Measurements from ENCODE around the gene OPHN1. TPM values are rescaled to one million over a fixed set of nuclear protein-coding genes. Genes with fewer than 3 reads are reported as not detected.
"Not testable (repeated sequence)": the region's sequence is repeated elsewhere in the genome, so short reads cannot be mapped to it uniquely, and the experiment has no call there.

Gene OPHN1
- total RNA-seq, 1 donor from 2014 or later, result 8.0 TPM

GRCh38 chrX:68429216-68429615, 4.1 kb downstream of the OPHN1 start:
- intact Hi-C loops (cut with DNase I), result no loop called here
- ATAC-seq, result no peak
- DNase-seq (ENCODE audit: missing footprints), result no peak

- intact Hi-C loops (cut with DNase I), result no loop called here
- DNase-seq (ENCODE audit: missing footprints) (no peak), ATAC-seq (no peak)
Observed at GRCh38 chrX:68428431-68428830, 4.9 kb downstream of the OPHN1 start.

- ATAC-seq (no peak), DNase-seq (ENCODE audit: missing footprints) (no peak)
- intact Hi-C loops (cut with DNase I), result no loop called here
Observed at GRCh38 chrX:68424719-68425118, 8.6 kb downstream of the OPHN1 start.

GRCh38 chrX:68422478-68422877, 10.8 kb downstream of the OPHN1 start:
- DNase-seq (ENCODE audit: missing footprints), result no peak
- intact Hi-C loops (cut with DNase I), result no loop called here
- no peak for ATAC-seq

DNA sequence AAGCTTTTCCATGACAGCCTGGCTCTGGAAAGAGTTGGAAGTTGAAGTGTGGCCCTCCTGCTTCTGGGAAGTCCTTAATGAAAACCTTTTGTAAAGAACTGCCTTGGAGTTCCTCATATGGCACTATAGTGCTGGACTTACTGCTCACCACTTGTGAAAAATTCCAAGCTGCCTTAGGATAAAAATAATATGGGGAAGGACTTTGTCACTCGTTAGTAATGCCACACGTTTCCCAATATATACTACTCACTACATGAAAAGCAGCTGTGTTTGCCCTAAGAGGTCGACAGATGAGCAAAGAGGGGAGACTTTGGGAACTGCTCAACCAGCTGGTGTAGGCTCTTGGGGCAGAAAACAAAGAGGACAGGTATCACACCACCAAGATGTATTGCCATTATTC, 11.7 kb downstream of the OPHN1 start:
- no peak for DNase-seq (ENCODE audit: missing footprints)
- ATAC-seq, result no peak
- intact Hi-C loops (cut with DNase I), result no loop called here

GRCh38 chrX:68420559-68420958, 12.7 kb downstream of the OPHN1 start:
- intact Hi-C loops (cut with DNase I), result no loop called here
- ATAC-seq, result no peak
- no peak for DNase-seq (ENCODE audit: missing footprints)

DNA sequence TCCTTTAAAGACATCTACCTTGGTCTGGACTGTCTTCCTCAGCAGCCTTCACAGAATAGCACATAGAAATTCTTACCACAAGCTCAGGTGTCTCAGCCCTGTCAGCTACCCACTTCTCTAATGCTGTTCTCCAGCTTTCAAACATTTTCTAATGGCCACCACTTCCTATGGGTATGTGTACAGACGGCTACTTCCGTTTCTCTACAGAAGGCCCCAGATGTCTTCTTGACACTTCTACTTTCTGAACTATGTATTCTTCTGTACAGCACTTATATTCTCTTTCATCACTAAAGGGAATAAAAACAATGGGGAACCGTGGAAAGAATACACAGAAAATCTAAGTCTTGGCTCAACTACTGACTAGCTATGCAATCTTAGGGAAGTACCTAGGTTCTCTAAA, 13.3 kb downstream of the OPHN1 start:
- intact Hi-C loops (cut with DNase I), result no loop called here
- DNase-seq (ENCODE audit: missing footprints), result no peak
- no peak for ATAC-seq

DNA sequence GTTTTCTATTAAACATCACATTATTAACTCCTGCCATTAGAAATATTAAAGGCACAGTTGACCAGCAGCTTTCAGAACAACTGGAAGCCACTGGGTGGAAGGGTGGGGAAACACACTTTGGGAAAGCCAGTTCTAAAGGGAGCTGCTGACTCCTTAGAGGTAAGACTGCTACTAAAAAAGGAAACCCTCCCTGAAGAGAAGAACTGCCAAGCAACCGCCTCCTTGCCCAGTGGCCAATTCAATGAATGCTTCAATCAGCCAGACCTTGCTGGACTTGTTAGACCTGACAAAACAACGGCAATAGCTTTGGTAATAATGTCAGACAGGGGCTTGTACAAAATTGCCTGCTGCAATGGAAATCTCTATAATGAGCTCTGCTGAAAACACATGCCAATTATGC, 15.6 kb downstream of the OPHN1 start:
- ATAC-seq, result no peak
- intact Hi-C loops (cut with DNase I), result no loop called here
- DNase-seq (ENCODE audit: missing footprints), result no peak

- ATAC-seq (no peak), DNase-seq (ENCODE audit: missing footprints) (no peak)
- intact Hi-C loops (cut with DNase I), result no loop called here
Observed at GRCh38 chrX:68416592-68416991, 16.7 kb downstream of the OPHN1 start.

GRCh38 chrX:68415316-68415715, 18.0 kb downstream of the OPHN1 start:
- ATAC-seq (peak; percentile 73), DNase-seq (ENCODE audit: missing footprints) (no peak)
- intact Hi-C loops (cut with DNase I), result no loop called here

- DNase-seq (ENCODE audit: missing footprints) (no peak), ATAC-seq (no peak)
- intact Hi-C loops (cut with DNase I), result no loop called here
Observed at GRCh38 chrX:68413254-68413653, 20.0 kb downstream of the OPHN1 start.

- ATAC-seq, result no peak
- DNase-seq (ENCODE audit: missing footprints), result no peak
- intact Hi-C loops (cut with DNase I), result no loop called here
Observed at GRCh38 chrX:68411729-68412128, 21.6 kb downstream of the OPHN1 start.

DNA sequence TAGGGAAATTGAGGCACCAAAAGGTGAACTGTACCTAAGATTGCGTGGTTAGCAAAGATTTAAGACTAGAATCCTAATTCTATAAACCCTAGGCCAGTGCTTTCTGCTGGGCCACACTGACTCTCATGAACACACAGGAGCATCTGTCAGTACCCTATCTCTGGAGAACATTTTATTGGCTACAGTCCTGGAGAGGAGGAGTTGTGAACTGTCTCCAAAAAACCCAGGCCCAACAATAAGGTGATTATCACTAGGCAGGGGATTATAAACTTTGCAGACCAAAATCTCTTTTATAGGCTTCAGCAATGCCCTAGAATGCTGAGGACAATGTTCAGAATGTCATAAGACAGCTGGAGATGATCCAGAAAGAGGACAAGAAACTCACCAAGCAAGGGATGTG, 24.1 kb downstream of the OPHN1 start:
- no peak for DNase-seq (ENCODE audit: missing footprints)
- intact Hi-C loops (cut with DNase I), result no loop called here
- peak; percentile 91 for ATAC-seq

- intact Hi-C loops (cut with DNase I), result no loop called here
- DNase-seq (ENCODE audit: missing footprints) (no peak), ATAC-seq (no peak)
Observed at GRCh38 chrX:68403522-68403921, 29.8 kb downstream of the OPHN1 start.

GRCh38 chrX:68403038-68403437, 30.3 kb downstream of the OPHN1 start:
- ATAC-seq (no peak), DNase-seq (ENCODE audit: missing footprints) (no peak)
- intact Hi-C loops (cut with DNase I), result no loop called here

DNA sequence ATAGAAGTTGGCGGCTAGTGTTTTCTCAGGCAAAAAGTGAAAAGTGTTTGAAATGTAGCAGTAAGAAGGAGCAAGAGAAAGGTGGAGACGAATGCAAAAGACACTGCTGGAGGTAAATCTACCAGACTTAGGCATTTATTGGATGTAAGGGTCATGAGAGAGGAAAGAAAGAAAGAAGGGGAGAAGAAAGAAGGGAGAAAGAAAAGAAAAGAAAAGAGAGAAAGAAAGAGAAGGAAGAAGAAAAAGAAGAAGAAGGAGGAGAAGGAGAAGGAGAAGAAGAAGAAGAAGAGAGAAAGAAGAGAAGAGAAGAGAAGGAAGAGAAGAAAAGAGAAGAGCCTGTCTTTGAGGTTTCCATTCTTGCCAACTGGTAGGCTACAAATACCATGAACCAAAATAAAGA, 31.2 kb downstream of the OPHN1 start:
- ATAC-seq, result no peak

DNA sequence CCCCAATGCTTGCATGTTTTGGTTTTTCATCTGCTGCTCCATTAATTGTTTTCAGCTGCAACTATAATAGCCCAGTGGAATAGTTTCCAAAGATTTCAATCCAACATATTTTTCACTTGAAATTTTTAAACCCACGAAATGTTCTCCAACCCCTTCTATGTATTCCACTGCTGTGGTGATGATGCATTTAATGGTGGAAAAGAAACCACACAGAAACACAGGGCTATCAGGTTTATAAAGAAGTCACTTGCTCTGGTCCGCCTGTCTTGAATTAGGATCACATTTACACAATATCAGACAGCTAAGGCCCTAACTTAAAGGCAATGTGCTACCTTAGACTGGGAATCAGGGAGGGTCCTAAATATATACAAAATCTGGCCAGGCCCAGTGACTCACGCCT, 35.0 kb downstream of the OPHN1 start:
- intact Hi-C loops (cut with DNase I), result no loop called here
- no peak for ATAC-seq
- no peak for DNase-seq (ENCODE audit: missing footprints)

More for the DNA sequence above, 31.2 kb downstream of the OPHN1 start:
- intact Hi-C loops (cut with DNase I), result no loop called here
- DNase-seq (ENCODE audit: missing footprints), result no peak

DNA sequence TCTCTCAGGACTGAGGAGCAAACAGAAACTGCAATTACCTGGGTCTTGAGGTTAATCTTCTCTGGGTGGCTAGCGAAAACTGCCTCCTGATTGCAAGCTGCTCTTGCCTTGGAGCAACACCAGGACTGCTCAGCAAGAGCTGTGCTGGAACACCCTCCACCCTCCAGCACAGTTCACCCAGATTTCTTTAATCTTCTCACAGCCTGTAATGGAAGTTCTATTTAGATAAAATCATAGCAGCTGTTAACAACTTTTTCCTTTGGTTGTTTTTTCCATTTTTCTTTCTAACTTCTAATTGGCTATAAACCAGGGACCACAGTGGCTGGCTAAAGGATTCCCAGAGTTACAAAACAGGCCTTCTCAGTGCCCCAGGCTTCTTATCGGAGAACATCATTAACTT, 36.3 kb downstream of the OPHN1 start:
- ATAC-seq (peak; percentile 90), DNase-seq (ENCODE audit: missing footprints) (no peak)
- intact Hi-C loops (cut with DNase I), result no loop called here

DNA sequence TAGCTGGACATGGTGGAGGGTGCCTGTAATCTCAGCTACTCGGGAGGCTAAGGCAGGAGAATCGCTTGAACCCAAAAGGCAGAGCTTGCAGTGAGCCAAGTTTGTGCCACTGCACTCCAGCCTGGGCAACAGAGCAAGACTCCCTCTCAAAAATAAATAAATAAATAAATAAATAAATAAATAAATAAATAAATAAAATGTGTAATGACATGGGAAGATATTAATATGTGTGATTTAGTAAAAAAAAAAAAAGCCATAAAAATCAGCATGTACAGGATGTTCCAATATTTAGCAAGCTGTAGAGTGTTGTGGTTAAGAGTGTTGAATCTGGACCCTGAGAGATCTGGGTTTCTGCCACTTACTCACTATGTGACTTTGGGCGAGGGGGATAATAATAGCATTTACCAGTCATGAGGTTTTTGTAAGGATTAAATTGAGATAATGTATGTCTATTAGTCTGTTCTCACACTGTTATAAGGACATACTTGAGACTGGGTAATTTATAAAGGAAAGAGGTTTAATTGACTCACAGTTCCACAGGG, 43.8 kb downstream of the OPHN1 start:
- intact Hi-C loops (cut with DNase I); DNase-seq (ENCODE audit: missing footprints); ATAC-seq: not testable (repeated sequence)

DNA sequence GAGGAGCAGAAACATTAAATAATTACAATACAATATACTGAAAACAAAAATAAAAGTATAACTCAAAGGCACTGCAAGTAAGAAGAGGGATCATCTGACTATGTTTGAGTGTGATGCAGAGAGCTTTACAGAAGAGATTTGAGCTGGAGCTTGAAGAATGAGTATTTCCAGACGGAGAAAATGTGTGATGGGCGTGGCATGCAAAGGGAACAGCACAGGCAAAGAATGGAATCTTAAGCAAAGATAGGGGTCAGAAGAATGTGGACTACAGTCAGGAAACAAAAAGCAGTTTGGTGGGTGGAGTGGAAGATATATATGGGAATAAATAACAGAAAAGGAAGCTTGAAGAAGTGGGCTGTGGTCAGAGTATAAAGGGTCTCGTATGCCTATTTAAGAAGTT, 45.5 kb downstream of the OPHN1 start:
- intact Hi-C loops (cut with DNase I), result no loop called here
- DNase-seq (ENCODE audit: missing footprints) (no peak), ATAC-seq (no peak)

GRCh38 chrX:68383540-68383939, 49.8 kb downstream of the OPHN1 start:
- intact Hi-C loops (cut with DNase I), result no loop called here
- DNase-seq (ENCODE audit: missing footprints) (no peak), ATAC-seq (peak; percentile 72)

Measured in Right ventricle myocardium inferior (tissue), 1 donor.